Keratinocyte (primary cell): ENCODE measurements around the gene NOP16.

Experiments
- EZH2 ChIP-seq: IDR thresholded peaks from one replicate; pipeline ENCODE4 v1.6.1; 2012; ENCODE audit warnings: inconsistent platforms, mild to moderate bottlenecking, low read length, moderate library complexity
- TF ChIP-seq, protein P1 (sequence below), 3 experiments: IDR thresholded peaks in 1 of 3; conservative IDR thresholded peaks in 1 of 3; optimal IDR thresholded peaks in 1 of 3; 2 replicates in 2 of 3; 3 replicates in 1 of 3; pipeline versions ENCODE3 to v1.5.1; 2011; ENCODE audit warnings: low read length in 3 of 3, mild to moderate bottlenecking in 3 of 3, moderate library complexity in 2 of 3, control low read depth in 1 of 3, inconsistent platforms in 1 of 3; ENCODE audit not compliant: insufficient read depth in 2 of 3; ENCODE audit errors: extremely low read depth in 1 of 3

DNA sequence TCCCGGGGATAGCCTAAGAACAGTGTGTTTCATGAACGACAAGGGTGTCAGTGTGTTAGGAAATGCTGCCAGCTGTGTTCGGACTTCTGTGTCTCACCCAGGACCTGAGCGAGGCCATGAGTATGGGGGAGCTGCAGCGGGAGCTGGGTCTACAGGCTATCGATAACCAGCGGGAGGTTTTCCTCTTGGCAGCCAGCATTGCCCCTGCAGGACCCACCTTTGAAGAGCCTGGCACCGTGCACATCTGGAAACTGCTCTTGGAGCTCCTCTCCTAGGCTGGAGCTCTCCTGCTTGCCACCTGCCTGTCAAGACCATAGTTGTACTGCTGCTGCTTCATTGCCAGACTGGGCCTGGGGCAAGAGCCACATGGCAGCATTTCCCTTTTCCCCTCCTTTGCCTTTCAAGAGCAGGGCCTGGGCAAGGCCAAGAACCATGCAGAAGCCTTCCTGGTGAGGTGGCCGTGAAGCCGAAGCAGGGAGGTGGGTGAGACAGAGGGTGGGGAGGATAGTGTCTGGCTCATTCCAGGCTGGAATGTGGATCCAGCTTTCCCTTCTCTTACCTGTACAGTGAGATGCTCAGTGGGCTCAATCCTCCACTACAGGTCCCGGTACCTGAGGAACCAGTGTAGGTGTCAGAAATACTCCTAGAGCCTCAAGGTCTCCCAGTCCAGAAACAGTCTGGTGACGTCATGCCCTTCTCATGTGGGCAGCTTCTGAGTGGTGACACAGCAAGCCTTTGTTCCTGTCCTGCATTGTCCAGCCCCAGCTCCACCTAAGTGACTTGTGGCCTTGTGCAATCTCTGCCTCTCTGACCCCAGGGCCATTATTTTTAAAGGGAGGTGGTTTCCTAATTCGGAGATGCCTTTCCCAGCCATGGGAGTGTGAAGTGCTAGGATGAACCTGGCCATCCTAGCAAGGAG is 16.5 kb downstream of the NOP16 start:
- TF ChIP-seq, protein P1, sequence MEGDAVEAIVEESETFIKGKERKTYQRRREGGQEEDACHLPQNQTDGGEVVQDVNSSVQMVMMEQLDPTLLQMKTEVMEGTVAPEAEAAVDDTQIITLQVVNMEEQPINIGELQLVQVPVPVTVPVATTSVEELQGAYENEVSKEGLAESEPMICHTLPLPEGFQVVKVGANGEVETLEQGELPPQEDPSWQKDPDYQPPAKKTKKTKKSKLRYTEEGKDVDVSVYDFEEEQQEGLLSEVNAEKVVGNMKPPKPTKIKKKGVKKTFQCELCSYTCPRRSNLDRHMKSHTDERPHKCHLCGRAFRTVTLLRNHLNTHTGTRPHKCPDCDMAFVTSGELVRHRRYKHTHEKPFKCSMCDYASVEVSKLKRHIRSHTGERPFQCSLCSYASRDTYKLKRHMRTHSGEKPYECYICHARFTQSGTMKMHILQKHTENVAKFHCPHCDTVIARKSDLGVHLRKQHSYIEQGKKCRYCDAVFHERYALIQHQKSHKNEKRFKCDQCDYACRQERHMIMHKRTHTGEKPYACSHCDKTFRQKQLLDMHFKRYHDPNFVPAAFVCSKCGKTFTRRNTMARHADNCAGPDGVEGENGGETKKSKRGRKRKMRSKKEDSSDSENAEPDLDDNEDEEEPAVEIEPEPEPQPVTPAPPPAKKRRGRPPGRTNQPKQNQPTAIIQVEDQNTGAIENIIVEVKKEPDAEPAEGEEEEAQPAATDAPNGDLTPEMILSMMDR (optimal IDR thresholded peaks at IDR 0.05 in 1 of 3, IDR thresholded peaks at IDR 0.05 in 1 of 3, conservative IDR thresholded peaks at IDR 0.05 in 1 of 3; ENCODE audit: extremely low read depth in 1 of 3, insufficient read depth in 2 of 3, low read length in 3 of 3) = no peak
- TF ChIP-seq EZH2 = no peak
